GM18508 (cell line): Measurements from ENCODE around the gene SLC50A1.
"Not testable (repeated sequence)": the region's sequence is repeated elsewhere in the genome, so short reads cannot be mapped to it uniquely, and the experiment has no call there.

Source experiments
- ATAC-seq: cut with Tn5 transposase; IDR thresholded peaks from one replicate; pipeline ENCODE4 v1.9.1; 2021; ENCODE audit warnings: moderate number of reproducible peaks; ENCODE audit not compliant: insufficient read depth, unreplicated experiment

Gene SLC50A1

GRCh38 chr1:155133799-155134281, 1.8 kb upstream of the SLC50A1 start:
- no peak for ATAC-seq

DNA sequence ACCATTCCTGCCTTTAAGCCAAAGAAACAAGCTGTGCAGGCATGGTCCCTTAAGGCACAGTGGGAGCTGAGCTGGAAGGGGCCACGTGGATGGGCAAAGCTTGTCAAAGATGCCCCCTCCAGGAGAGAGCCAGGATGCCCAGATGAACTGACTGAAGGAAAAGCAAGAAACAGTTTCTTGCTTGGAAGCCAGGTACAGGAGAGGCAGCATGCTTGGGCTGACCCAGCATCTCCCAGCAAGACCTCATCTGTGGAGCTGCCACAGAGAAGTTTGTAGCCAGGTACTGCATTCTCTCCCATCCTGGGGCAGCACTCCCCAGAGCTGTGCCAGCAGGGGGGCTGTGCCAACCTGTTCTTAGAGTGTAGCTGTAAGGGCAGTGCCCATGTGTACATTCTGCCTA, 1.3 kb upstream of the SLC50A1 start:
- ATAC-seq, result no peak

DNA sequence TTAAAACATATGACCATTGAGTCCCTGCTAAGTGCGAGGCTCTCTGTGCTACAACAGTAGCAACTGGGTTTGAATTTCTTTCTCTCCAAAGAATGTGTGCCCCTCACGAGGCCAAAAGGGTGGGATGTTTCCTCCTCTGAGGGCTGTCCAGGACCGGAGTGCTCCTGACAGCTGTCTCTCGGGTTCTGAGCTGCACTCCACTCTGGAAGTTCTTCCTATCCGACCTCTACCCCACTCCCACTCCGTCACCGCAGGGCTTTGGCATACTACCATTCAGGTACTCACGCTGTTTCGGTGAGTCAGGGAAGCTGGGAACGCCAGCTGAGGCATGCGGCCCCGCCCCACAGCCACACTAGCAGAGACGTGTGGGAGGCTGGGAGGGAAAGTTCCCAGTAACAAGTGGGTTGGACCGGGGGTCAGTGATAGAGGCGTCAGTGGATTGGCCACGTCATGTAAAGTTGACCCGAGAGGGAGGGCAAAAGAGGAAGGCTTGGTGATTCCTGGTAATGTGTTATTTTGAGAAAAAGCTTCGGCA, 705 bp upstream of the SLC50A1 start:
- ATAC-seq, result no peak

GRCh38 chr1:155136748-155137147, 1.1 kb downstream of the SLC50A1 start:
- ATAC-seq, result no peak

DNA sequence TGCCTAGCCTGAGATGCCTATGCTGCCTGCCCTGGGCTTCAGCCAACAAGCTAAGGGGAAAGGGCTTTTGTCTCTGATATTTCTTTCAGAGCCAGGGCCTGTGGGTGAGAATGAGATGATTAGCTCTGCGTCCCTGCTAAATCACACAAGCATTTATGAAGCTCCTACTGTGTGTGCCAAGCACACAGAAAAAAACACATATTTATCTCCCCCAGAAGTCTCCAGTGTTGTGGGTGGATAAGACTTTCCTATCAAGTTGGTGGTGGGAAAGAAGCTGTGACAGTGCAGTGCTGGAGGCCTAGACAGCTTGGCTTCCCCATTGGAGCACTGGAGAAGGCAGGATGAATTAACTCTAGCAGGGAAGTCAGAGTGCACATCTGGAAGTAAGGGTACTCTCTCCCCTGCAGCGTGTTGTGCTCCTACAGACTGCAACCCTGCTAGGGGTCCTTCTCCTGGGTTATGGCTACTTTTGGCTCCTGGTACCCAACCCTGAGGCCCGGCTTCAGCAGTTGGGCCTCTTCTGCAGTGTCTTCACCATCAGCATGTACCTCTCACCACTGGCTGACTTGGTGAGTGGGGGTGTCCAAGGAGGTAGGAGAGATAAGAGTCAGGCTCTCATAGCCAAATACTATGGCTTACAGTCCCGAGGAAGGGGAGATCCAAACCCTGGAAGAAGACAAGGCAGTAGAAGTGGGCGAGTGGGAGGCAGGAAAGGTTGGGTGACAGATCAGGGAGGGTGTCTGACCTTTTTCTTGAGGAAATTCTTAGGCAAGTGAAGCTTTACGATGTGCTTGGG, 1.7 kb downstream of the SLC50A1 start:
- ATAC-seq, result no peak

GRCh38 chr1:155139895-155140629, 4.4 kb downstream of the SLC50A1 start, which contains the start of gene DPM3:
Gene DPM3 (minus strand): TSS chr1:155140531. CDS start chr1:155140240, 291 bp downstream.
- ATAC-seq, result no peak

GRCh38 chr1:155140630-155140953, 4.9 kb downstream of the SLC50A1 start:
- no peak for ATAC-seq

GRCh38 chr1:155141749-155142148, 6.1 kb downstream of the SLC50A1 start:
- no peak for ATAC-seq

- ATAC-seq, result no peak
Measured at GRCh38 chr1:155145491-155145890, 9.8 kb downstream of the SLC50A1 start.

DNA sequence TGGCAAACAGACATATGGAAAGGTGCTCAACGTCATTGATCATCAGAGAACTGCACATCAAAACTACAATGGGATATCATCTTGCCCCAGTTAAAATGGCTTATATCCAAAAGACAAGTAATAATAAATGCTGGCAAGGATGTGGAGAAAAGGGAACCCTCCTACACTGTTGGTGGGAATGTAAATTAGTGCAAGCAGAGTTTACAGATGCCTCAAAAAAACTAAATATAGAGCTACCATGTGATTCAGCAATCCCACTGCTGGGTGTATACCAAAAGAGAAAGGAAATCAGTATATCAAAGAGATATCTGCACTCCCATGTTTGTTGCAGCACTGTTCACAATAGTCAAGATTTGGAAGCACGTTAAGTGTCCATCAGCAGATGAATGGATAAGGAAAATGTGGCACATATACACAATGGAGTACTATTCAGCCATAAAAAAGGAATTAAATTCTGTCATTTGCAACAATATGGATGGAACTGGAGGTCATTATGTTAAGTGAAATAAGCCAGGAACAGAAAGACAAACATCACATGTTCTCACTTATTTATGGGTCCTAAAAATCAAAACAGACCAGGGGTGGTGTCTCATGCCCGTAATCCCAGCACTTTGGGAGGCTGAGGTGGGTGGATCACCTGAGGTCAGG, 20.5 kb downstream of the SLC50A1 start:
- not testable (repeated sequence) for ATAC-seq

- ATAC-seq, result no peak
Measured at GRCh38 chr1:155158991-155159390, 23.3 kb downstream of the SLC50A1 start.

GRCh38 chr1:155160128-155160527, 24.5 kb downstream of the SLC50A1 start:
- no peak for ATAC-seq

DNA sequence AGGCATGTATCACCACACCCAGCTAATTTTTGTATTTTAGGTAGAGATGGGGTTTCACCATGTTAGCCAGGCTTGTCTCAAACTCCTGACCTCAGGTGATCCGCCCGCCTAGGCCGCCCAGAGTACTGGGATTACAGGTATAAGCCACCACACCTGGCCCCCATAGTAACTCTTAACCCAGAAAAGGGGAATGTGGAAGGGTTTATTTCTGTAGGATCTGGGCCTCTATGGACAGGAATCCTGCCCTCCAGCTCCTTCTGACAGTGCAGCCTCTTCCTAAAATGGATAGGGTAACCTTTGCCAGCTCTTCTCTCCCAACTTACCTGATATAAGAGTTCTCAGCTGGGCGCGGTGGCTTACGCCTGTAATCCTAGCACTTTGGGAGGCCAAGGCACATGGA, 27.0 kb downstream of the SLC50A1 start:
- ATAC-seq, result not testable (repeated sequence)

DNA sequence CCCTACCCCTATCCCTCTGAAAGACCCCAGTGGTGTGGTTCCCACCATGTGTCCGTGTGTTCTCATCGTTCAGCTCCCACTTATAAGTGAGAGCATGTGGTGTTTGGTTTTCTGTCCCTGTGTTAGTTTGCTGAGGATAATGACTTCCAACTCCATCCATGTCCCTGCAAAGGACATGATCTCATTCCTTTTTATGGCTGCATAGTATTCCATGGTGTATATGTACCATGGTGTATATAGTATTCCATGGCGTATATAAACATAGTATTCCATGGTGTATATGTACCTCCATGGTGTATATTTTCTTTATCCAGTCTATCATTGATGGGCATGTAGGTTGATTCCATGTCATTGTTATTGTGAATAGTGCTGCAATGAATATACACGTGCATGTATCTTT, 28.1 kb downstream of the SLC50A1 start:
- ATAC-seq, result not testable (repeated sequence)

DNA sequence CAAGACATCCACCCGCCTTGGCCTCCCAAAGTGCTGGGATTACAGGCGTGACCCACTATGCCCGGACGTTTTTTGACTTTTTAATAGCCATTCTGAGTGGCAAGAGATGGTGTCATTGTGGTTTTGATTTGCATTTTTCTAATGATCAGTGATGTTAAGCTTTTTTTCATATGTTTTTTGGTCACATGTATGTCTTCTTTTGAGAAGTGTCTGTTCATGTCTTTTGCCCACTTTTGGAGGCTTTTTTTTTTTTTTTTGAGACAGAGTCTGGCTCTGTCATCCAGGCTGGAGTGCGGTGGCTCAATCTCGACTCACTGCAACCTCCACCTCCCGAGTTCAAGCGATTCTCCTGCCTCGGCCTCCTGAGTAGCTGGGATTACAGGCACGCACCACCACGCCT, 29.0 kb downstream of the SLC50A1 start:
- ATAC-seq, result not testable (repeated sequence)

DNA sequence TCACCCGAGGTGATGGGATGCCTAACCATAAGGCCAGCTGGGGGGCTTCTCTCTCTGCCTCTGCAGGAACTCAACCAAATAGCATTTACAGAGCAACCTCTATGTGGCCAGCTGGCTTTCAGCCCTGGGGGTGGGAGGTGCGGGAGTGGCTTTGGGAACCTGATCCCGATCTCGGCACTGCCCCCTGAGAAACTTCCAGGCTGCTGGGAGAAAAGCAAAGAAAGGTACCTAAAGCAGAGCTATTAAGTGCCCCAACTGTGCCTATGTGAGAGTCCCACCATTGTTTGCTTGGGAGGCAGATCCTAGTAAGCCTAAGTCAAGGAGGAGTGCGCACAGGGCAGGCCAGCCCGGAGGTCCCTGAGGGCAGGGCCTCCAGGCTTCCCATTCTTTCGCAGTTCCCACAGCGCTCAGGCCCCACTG, 30.4 kb downstream of the SLC50A1 start:
- no peak for ATAC-seq

DNA sequence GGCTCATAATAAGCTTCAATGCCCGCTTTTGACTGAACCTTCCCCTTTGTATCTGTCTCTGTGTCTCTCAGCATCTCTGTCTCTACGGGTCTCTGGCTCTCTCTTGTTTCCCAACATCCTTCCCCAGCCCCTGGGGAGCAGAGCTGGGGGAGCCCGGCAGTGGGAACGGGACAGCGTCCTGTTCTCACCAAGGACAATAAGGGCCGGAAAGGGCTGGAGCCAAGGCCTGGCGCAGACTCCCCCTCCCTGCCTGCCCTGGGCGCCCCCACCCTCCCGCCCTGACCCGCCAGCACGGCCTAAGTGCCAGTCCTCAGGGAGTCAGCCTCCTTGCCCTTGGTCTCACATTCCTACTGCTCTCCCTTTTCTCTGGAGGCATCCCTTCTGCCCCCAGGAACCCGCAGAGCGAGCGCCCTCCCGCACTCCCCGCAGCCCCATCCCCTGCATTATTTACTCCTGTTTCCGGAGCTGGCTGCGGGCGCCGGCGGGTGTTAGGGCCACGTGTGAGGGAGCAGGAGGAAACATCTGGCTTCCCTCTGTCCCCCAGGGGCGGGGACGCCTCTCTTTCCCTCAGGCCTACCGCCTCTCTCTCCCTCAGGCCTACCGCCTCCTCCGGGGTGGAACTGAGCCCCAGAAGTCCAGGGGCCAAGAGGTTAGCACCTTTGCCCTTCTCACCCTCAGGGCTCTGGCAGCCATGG, 31.0 kb downstream of the SLC50A1 start:
- no peak for ATAC-seq

- no peak for ATAC-seq
Measured at GRCh38 chr1:155167166-155168104, 31.8 kb downstream of the SLC50A1 start.

DNA sequence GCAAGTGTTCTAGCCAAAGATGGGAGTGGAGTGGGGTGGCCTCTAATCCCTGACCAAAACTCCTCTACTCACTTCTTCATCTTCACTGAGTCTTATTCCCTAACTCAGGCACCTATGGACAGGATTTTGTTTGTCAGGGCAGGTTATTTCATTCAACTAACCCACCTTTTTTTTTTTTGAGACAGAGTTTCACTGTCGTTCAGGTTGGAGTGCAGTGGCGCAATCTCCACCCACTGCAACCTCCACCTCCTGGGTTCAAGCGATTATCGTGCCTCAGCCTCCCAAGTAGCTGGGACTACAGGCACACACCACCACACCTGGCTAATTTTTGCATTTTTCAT, 32.4 kb downstream of the SLC50A1 start:
- ATAC-seq, result not testable (repeated sequence)
